ENCODE measurements around the gene SOX1. TPM values are rescaled to one million over a fixed set of nuclear protein-coding genes. Genes with fewer than 3 reads are reported as not detected.
A peak's percentile ranks its signal among the peaks of the same experiment; 100 is the strongest.

The SOX1 gene
- polyA plus RNA-seq, 1 of the 3 experiments (the other 2 are of a cell fraction): not detected

DNA sequence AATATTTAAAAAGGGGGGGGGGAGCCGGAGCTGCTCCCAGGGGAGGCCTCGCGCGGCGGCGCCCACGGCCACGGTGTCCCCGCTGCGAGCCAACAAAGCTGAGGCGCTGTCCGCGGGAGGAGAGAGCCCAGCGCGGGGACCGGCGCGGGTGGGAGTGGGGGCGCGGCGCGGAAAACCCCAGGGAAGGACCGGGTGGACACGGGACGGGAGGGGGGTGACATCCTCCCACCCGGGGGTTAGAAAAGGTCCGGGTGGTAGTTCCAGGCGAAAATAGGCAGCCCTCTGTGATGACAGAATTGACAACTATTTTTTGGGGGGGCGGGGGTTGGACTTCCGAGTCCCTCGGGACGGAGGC is 11.1 kb upstream of the SOX1 start:
- no peak overlapping the region for H3K9ac ChIP-seq
- no peaks in the 10 kb centered on the region for H3K4me1 ChIP-seq (ENCODE audit: control insufficient read depth in 1 of 2, insufficient read depth in 2 of 2, low read depth in 1 of 2, low read length in 1 of 2)
- no peak for TF ChIP-seq EZH2phosphoT487 (IDR thresholded peaks at IDR 0.05; ENCODE audit: borderline replicate concordance, low read depth)
- TF ChIP-seq GABPA (IDR thresholded peaks at IDR 0.05; ENCODE audit: low read depth): no peak
- TF ChIP-seq MXI1 (IDR thresholded peaks at IDR 0.05; ENCODE audit: low read depth, low read length): no peak
- ChIA-PET POLR2A (no interaction called here), CTCF (no interaction called here)
- no peaks in the 10 kb centered on the region for H3K9me2 ChIP-seq
- H3K79me2 ChIP-seq (ENCODE audit: insufficient read depth): no peaks in the 10 kb centered on the region
- H3K27ac ChIP-seq (ENCODE audit: low read depth in 2 of 2, low read length in 1 of 2): no peak overlapping the region
- no peaks in the 10 kb centered on the region for H4K20me1 ChIP-seq (ENCODE audit: insufficient read depth)
- H3K9me3 ChIP-seq: no peaks in the 10 kb centered on the region
- H3K4me3 ChIP-seq (ENCODE audit: low read depth in 2 of 2, low read length in 1 of 2): no peak overlapping the region
- H2AFZ ChIP-seq (ENCODE audit: low read depth): no peak overlapping the region
- WGBS (ENCODE audit: low lambda C conversion rate): 18% methylated on average over 29 of the region's 32 CpGs
- H3K36me3 ChIP-seq (replicated peaks in 1 of 2; ENCODE audit: control insufficient read depth in 1 of 2, insufficient read depth in 2 of 2, low read length in 1 of 2): no peaks in the 10 kb centered on the region
- no peaks in the 10 kb centered on the region for H3F3A ChIP-seq (replicated peaks; ENCODE audit: insufficient read depth)
- H3K4me2 ChIP-seq: no peak overlapping the region
- peaks cover 93% of the 10 kb centered on the region for H3K27me3 ChIP-seq (ENCODE audit: insufficient read depth)
- no peak for DNase-seq

DNA sequence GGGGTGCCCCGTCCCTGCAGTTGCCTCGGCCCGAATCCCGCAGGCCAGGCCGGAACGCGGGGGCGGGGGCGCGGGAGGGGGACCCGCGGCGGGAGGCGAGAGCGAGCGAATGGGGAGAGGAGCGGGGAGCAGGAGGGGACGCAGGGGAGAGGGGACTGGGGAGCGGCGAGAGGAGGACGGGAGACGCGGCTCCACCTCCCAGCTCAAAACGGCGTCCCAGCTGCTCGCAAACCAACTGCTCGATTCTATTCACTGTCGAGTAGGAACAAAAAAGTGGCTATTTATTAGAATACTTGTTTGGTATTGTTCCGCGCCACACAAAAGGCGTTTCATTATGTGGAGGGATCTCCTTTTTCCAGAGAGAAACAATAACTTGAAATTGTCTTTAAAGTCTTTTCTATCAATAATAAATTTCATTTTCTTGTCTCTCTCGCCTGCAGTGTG is 10.6 kb upstream of the SOX1 start:
- no peaks in the 10 kb centered on the region for H3K4me1 ChIP-seq (ENCODE audit: control insufficient read depth in 1 of 2, insufficient read depth in 2 of 2, low read depth in 1 of 2, low read length in 1 of 2)
- no peaks in the 10 kb centered on the region for H3K9me2 ChIP-seq
- no peak overlapping the region for H2AFZ ChIP-seq (ENCODE audit: low read depth)
- no peak overlapping the region for H3K4me2 ChIP-seq
- no peaks in the 10 kb centered on the region for H3K9me3 ChIP-seq
- no peaks in the 10 kb centered on the region for H3F3A ChIP-seq (replicated peaks; ENCODE audit: insufficient read depth)
- no peak overlapping the region for H3K4me3 ChIP-seq (ENCODE audit: low read depth in 2 of 2, low read length in 1 of 2)
- H3K36me3 ChIP-seq (replicated peaks in 1 of 2; ENCODE audit: control insufficient read depth in 1 of 2, insufficient read depth in 2 of 2, low read length in 1 of 2): no peaks in the 10 kb centered on the region
- 18% methylated on average over 32 of the region's 32 CpGs for WGBS (ENCODE audit: low lambda C conversion rate)
- no peaks in the 10 kb centered on the region for H3K79me2 ChIP-seq (ENCODE audit: insufficient read depth)
- H3K27ac ChIP-seq (ENCODE audit: low read depth in 2 of 2, low read length in 1 of 2): no peak overlapping the region
- ChIA-PET CTCF (no interaction called here), POLR2A (no interaction called here)
- DNase-seq: peak; percentile 38
- H4K20me1 ChIP-seq (ENCODE audit: insufficient read depth): no peaks in the 10 kb centered on the region
- peaks cover 94% of the 10 kb centered on the region for H3K27me3 ChIP-seq (ENCODE audit: insufficient read depth)
- TF ChIP-seq ELF1 (IDR thresholded peaks at IDR 0.05): no peak
- TF ChIP-seq, protein P1, sequence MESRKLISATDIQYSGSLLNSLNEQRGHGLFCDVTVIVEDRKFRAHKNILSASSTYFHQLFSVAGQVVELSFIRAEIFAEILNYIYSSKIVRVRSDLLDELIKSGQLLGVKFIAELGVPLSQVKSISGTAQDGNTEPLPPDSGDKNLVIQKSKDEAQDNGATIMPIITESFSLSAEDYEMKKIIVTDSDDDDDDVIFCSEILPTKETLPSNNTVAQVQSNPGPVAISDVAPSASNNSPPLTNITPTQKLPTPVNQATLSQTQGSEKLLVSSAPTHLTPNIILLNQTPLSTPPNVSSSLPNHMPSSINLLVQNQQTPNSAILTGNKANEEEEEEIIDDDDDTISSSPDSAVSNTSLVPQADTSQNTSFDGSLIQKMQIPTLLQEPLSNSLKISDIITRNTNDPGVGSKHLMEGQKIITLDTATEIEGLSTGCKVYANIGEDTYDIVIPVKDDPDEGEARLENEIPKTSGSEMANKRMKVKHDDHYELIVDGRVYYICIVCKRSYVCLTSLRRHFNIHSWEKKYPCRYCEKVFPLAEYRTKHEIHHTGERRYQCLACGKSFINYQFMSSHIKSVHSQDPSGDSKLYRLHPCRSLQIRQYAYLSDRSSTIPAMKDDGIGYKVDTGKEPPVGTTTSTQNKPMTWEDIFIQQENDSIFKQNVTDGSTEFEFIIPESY (IDR thresholded peaks at IDR 0.05; ENCODE audit: borderline replicate concordance, low read depth): no peak
- TF ChIP-seq RXRA (IDR thresholded peaks at IDR 0.05; ENCODE audit: borderline replicate concordance, low read depth): no peak
- TF ChIP-seq POLR2AphosphoS5 (IDR thresholded peaks at IDR 0.05; ENCODE audit: low read depth, low read length): no peak
- no peak for TF ChIP-seq FOXM1 (IDR thresholded peaks at IDR 0.05; ENCODE audit: low read depth)
- no peak for TF ChIP-seq RFX5 (IDR thresholded peaks at IDR 0.05; ENCODE audit: low read length)
- no peak for TF ChIP-seq TEAD4 (IDR thresholded peaks at IDR 0.05; ENCODE audit: borderline replicate concordance, insufficient read depth)
- TF ChIP-seq, protein P2, sequence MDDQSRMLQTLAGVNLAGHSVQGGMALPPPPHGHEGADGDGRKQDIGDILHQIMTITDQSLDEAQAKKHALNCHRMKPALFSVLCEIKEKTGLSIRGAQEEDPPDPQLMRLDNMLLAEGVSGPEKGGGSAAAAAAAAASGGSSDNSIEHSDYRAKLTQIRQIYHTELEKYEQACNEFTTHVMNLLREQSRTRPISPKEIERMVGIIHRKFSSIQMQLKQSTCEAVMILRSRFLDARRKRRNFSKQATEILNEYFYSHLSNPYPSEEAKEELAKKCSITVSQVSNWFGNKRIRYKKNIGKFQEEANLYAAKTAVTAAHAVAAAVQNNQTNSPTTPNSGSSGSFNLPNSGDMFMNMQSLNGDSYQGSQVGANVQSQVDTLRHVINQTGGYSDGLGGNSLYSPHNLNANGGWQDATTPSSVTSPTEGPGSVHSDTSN (IDR thresholded peaks at IDR 0.05): no peak
- TF ChIP-seq MEF2A (IDR thresholded peaks at IDR 0.05; ENCODE audit: borderline replicate concordance, low read depth): no peak
- no peak for TF ChIP-seq FOXJ3 (CRISPR knock-in tag; IDR thresholded peaks at IDR 0.05)
- no peak for TF ChIP-seq NRF1 (IDR thresholded peaks at IDR 0.05; ENCODE audit: low read depth, low read length)
- TF ChIP-seq, protein P3, sequence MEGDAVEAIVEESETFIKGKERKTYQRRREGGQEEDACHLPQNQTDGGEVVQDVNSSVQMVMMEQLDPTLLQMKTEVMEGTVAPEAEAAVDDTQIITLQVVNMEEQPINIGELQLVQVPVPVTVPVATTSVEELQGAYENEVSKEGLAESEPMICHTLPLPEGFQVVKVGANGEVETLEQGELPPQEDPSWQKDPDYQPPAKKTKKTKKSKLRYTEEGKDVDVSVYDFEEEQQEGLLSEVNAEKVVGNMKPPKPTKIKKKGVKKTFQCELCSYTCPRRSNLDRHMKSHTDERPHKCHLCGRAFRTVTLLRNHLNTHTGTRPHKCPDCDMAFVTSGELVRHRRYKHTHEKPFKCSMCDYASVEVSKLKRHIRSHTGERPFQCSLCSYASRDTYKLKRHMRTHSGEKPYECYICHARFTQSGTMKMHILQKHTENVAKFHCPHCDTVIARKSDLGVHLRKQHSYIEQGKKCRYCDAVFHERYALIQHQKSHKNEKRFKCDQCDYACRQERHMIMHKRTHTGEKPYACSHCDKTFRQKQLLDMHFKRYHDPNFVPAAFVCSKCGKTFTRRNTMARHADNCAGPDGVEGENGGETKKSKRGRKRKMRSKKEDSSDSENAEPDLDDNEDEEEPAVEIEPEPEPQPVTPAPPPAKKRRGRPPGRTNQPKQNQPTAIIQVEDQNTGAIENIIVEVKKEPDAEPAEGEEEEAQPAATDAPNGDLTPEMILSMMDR (IDR thresholded peaks at IDR 0.05): no peak
- TF ChIP-seq, protein P4, sequence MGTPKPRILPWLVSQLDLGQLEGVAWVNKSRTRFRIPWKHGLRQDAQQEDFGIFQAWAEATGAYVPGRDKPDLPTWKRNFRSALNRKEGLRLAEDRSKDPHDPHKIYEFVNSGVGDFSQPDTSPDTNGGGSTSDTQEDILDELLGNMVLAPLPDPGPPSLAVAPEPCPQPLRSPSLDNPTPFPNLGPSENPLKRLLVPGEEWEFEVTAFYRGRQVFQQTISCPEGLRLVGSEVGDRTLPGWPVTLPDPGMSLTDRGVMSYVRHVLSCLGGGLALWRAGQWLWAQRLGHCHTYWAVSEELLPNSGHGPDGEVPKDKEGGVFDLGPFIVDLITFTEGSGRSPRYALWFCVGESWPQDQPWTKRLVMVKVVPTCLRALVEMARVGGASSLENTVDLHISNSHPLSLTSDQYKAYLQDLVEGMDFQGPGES (IDR thresholded peaks at IDR 0.05; ENCODE audit: low read depth, low read length): no peak
- no peak for TF ChIP-seq MXI1 (IDR thresholded peaks at IDR 0.05; ENCODE audit: low read depth, low read length)
- no peak for TF ChIP-seq GABPA (IDR thresholded peaks at IDR 0.05; ENCODE audit: low read depth)
- TF ChIP-seq RCOR1 (IDR thresholded peaks at IDR 0.05; ENCODE audit: low read length): no peak
- TF ChIP-seq CHD2 (IDR thresholded peaks at IDR 0.05; ENCODE audit: low read length, partially characterized antibody): no peak
- no peak for TF ChIP-seq TCF12 (IDR thresholded peaks at IDR 0.05)
- H3K9ac ChIP-seq: no peak overlapping the region
